Spleen (tissue), 3 donors: ENCODE measurements around the gene OPCML.

Experiments
- POLR2A ChIP-seq, 3 donors: fragments of 450-650 bp; IDR thresholded peaks; one replicate each; pipeline ENCODE4 v1.5.1; 2017; ENCODE audit warnings: antibody characterized with exemption in 3 of 3, mild to moderate bottlenecking in 1 of 3
- POLR2AphosphoS5 ChIP-seq, 3 donors: sonication (generic); formaldehyde crosslinking; IDR thresholded peaks; one replicate each; pipeline ENCODE4 v1.5.1; 2017; ENCODE audit warnings: antibody characterized with exemption in 3 of 3

GRCh38 chr11:132792341-132793140, 739.8 kb downstream of the OPCML start:
- TF ChIP-seq POLR2AphosphoS5 (IDR thresholded peaks at IDR 0.05) = no peak
- no peak for TF ChIP-seq POLR2A (IDR thresholded peaks at IDR 0.05)
